ENCODE results near the gene TLCD5.

TLCD5 gene

DNA sequence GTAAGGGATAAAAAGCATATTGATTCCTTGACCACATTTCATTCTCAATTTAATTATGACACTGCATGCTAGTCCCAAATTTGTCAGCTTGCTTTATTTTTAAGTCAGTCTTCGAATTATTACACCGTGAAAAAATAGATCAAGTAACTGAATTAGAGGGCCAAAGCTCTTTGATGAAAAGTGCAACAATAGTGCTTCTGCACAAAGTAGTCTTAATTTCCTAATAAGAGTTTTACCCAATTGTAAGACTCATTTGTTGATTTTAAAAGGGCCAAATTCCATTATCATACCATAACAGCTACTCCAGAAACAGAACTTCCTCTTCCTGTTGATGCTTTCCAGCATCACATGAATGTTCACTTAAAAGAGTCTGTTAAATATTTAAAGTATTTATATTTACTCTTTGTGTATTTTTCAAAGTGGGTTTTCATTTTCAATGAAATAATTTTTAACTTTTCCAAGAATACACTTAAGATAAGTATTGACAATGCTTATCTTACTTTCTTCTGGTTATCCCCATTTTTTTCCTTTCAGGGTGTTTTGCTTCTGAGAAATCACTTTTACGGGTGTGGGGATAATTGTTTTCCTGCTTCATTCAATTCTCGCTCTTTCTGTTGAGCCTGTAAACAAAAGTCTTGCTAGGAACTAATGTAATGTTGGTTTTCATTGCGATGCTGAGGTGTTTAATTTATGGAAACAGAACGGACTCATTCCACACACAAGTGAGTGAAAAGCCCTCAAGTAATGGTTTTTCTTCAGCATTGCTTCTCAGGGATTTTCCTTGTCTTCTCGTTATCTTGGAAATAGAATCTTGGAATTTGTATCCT, 13.2 kb downstream of the TLCD5 start:
- no peak for DNase-seq

GRCh38 chr11:120339394-120339890, 14.3 kb downstream of the TLCD5 start:
- peak; percentile 69 for DNase-seq

GRCh38 chr11:120340529-120340928, 15.4 kb downstream of the TLCD5 start:
- DNase-seq: no peak

GRCh38 chr11:120342226-120342625, 17.1 kb downstream of the TLCD5 start:
- DNase-seq: no peak

DNA sequence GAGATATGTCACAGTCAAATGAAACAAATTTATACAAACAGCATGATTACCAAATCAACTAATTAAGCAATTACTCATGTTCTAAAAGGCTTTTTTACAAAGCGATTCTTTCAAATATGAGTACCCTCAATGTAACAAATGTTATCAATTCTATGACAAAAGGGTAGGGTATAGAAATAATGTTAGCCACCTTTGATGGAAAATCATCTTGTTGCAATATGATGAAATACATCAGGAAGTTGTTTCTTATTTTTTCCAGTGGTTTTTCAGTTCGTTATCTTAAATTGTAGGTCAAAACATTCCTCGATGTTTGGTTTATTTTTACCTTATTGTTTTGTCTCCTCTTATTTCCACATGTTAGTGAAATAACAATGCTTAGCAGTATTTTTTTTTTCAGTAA, 17.6 kb downstream of the TLCD5 start:
- no peak for DNase-seq

- no peak for DNase-seq
These were observed 18.3 kb downstream of the TLCD5 start for GRCh38 chr11:120343429-120343828.

DNA sequence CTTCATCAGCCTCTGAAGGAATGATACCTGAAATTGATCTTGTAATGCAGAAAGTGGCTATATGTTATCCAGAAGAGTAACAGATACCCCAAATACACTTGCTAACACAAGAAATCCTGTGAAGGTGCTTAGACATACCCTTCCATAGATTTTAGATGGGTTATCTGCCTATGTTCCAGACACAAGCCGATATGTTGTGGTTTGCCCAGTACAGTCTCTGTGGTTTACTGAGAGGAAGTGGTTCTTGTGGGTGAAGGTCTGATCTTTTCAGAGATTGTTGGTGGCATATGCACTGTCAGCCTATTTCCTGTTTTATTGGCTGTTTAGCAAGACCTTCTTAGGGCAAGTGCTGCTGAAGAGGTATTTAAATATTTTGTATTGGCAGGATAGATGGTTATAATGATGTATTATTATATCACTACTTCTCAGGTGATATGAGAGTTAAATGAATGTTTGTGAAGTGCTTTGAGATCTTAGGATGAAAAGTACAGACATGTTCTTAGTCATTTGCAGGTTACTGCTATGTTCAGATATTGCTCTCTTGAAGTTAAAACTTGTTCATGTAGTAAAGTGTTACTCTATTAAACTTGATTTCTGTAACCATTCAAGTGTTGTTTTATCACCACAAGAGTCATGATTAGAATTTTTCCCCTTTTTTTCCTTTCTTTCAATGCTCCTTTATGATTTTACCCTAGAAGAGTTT, 19.4 kb downstream of the TLCD5 start:
- DNase-seq: peak; percentile 46

- DNase-seq: no peak
These were observed 21.1 kb downstream of the TLCD5 start for GRCh38 chr11:120346233-120346632.

DNA sequence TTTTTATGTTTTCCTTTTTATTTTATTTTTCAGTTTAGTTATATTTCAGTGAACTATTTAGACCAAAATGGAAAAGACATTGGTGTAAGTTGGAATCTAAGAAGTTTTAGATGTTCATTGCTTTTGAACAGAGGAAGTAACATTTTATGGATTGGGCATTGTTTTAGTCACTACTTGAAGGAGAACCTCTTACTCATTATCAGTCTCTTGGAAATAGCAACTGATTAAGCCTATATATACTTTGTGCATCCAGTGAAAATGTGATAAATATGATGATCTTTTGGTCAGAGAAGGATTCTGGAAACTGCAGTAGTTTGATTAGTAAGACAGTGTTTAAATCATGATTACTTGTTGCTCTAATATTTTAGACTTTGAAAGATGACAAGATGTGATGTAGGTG, 25.5 kb downstream of the TLCD5 start:
- DNase-seq: no peak

- no peak for DNase-seq
These were observed 27.3 kb downstream of the TLCD5 start for GRCh38 chr11:120352405-120352804.

GRCh38 chr11:120354068-120354467, 29.0 kb downstream of the TLCD5 start:
- DNase-seq: no peak

GRCh38 chr11:120354779-120355178, 29.7 kb downstream of the TLCD5 start:
- no peak for DNase-seq

DNA sequence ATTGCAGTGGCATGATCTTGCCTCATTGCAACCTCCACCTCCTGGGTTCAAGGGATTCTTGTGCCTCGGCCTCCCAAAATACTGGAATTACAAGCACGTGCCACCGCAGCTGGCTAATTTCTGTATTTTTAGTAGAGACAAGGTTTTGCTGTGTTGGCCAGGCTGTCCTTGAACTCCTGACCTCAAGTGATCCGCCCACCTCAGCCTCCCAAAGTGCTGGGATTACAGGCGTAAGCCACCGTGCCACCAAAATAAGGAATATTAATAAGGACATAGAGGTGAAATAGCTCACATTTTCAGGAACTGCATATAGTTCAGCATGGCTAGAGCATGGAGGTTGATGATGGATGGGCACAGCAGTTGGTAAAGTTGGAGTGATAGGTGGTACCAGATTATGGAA, 32.5 kb downstream of the TLCD5 start:
- no peak for DNase-seq

GRCh38 chr11:120358729-120359128, 33.6 kb downstream of the TLCD5 start:
- DNase-seq: no peak

DNA sequence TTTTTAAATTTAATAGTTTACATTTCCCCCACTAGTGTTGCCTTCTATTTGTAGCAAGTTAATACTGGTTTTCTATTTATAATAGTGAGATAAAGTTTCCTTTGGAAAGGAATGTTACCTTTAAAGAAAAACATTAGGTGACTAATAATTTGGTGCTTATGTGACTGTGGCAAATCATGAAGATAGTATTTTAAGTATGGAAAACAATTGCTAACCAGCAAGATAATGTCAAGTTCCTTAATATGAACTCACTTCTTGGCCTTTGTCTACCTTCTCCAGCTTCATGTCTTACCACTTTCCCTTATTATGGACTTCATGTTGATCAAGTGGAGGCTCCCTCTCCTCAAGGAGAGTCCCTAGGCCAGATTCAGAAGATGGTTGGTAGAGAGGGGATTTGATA, 38.3 kb downstream of the TLCD5 start:
- no peak for DNase-seq

DNA sequence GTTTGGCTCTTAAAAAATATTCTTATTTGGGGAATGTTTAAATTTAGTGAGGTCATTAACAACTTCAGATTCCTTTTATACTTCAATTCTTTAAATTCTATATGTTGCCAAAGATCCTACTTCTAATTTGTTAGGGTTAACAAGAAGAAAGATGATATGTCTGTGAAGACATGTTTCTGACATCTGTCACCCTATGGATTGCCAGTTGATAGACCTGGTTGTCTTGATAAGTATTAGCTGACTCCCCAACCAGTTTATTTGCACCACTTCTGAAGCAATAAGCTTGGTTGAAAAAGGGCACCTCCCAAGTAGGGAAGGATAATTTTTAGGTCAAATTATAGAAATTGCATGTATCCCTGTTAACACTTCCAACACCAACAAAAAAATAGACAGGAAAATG, 40.4 kb downstream of the TLCD5 start:
- no peak for DNase-seq

GRCh38 chr11:120372296-120372695, 47.2 kb downstream of the TLCD5 start:
- no peak for DNase-seq

DNA sequence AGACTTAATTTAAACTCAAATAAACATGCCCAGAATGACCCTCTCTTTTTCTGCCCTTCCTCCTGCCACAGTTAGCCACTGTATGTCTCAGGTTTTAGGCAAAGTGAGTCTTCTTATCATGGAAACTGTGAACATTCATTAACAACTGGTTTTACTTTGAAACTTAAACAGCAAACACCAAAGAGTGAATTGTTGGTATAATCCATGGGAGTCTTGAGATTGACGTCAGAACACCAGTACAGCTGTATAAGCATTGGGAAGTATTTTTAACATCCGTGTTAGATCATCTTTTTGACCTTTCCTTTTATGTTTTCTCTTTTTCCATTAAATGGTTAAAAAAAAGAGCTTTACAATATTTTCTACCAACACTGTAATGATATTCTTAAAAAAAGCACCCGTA, 50.0 kb downstream of the TLCD5 start:
- no peak for DNase-seq

DNA sequence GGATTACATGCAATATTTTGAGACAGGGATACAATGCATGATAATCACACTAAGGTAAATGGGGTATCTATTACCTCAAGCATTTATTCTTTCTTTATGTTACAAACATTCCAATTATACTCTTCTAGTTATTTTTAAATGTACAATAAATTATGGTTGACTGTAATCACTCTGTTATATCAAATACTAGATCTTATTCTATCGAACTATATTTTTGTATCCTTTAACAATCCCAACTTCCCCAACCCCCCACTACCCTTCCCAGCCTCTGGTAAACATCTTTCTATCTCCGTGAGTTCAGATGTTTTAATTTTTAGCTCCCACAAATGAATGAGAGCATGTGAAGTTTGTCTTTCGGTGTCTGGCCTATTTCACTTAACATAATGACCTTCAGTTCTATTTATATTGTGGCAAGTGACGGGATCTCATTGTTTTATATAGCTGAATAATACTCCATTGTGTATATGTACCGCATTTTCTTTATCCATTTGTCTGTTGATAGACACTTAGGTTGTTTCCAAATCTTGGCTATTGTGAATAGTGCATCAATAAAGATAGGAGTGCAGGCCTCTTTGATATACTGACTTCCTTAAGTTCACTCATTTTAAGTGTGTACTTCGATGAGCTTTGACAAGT, 51.6 kb downstream of the TLCD5 start:
- no peak for DNase-seq

GRCh38 chr11:120378474-120378873, 53.4 kb downstream of the TLCD5 start:
- DNase-seq: no peak

DNA sequence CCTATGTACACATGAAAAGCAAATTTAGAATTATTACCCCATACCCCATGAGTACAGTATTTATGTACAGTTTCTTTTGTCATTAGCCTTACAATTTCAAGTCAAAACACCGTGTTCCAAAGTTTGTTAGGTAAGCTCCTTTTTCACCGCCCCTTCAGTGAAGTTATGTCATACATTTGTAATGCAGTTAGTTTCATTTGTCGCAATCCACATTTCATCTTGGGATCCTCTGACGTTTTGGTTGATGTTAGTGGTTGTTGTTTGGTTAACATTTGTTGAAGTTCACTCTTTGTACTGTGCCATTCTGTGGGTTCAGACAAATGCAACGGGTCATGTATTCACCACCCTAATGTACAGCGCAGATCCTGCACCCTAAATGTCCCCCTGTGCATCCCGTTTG, 56.3 kb downstream of the TLCD5 start:
- DNase-seq: no peak

All from kidney glomerular epithelial cell (primary cell).